GM19035 (cell line): Measurements from ENCODE around the gene ZIC4.

Source experiments
- ATAC-seq: cut with Tn5 transposase; IDR thresholded peaks from one replicate; pipeline ENCODE4 v1.9.1; 2021; ENCODE audit not compliant: unreplicated experiment

ZIC4 gene

DNA sequence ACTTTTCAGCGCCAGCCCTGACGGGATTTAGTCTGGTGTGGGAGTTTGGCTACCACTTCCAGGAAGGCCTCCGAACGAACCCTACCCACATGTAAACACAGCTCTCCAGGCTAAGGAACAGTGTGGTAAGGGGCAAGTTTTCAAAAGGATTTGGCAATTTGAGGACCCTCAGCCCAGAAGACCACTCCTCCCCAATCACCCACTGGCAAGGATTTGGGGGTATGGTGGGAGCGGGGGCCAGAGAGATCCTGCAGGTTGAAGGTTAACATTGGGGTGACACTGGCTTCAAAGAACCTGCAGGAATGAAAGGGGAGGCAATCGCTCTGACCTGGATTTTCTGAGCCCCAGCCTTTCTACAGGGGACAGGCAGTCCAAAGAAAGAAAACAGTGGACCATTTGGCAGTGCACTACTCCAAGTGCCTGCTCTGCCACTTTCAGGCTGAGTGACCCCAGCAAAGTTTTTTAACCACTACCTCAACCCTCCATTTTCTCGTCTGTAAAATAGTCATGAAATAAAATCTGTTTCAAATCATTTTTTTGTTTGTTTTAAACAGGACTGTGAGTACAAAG is 34.5 kb downstream of the ZIC4 start:
- ATAC-seq, result no peak

DNA sequence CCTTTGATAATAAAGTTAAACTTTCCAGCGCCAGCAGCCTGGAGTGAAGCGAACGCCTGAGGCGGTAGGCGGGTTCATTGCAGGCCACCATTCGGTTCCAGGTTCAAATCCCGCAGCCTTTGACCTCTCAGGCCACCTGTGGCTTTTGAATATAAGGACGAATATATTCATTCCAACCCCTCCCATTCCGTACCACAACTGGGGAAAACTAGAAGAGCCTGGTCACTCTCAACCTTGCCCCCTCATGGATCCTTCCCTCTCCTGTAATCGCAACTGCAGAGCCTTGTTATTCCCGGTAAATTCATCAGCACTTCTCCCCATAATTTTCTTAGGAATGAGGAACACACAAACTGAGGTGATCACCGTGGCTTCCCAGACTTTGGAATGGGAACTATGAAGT is 35.2 kb downstream of the ZIC4 start:
- ATAC-seq, result no peak

GRCh38 chr3:147370349-147370748 is 36.0 kb downstream of the ZIC4 start:
- ATAC-seq, result no peak

DNA sequence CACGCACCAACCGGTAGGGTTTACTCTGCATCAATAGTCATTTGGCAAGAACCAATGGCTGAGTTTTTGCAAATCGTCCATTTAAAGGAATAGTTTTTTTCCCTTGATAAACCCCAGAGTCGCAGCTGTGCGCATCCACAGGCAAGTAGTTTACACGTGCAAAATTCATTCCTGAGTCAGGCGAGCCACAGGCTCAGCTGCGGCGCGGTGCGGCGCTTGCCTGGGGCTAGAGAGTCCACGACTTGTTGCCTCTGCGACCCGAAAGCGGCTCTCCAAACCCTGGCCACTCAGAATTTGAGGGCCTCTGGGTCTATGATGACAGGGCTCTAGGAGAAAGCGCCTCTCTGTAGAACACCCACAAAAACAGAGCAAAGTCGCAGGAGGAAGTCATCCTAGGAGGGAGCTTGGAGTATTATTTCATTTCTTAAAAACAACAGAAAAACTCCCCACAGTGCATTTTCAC is 36.7 kb downstream of the ZIC4 start:
- no peak for ATAC-seq

GRCh38 chr3:147369231-147369630 is 37.1 kb downstream of the ZIC4 start:
- ATAC-seq, result no peak

GRCh38 chr3:147368561-147369221 is 37.7 kb downstream of the ZIC4 start:
- no peak for ATAC-seq

GRCh38 chr3:147368151-147368550 is 38.2 kb downstream of the ZIC4 start:
- no peak for ATAC-seq

DNA sequence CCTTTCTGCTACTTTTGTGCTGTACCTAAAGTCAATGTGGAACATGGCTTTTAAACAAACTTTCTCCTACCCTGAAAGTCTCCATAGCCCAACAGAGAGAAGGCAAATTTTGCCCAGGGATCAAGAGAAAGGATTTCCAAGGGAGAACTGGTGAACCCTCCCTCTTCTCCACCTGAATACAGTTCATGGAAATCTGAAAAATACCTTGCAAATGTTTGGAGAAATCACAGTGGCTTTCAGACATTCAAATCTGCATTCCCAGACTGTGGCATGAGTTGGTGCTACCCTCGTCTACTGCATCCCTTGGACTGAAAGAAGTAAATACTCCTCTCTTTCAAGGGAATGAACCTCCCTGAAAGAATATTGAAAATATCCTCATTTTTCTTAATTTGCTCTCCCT is 38.7 kb downstream of the ZIC4 start:
- ATAC-seq, result no peak

GRCh38 chr3:147365196-147366115 is 40.9 kb downstream of the ZIC4 start:
- ATAC-seq, result no peak

DNA sequence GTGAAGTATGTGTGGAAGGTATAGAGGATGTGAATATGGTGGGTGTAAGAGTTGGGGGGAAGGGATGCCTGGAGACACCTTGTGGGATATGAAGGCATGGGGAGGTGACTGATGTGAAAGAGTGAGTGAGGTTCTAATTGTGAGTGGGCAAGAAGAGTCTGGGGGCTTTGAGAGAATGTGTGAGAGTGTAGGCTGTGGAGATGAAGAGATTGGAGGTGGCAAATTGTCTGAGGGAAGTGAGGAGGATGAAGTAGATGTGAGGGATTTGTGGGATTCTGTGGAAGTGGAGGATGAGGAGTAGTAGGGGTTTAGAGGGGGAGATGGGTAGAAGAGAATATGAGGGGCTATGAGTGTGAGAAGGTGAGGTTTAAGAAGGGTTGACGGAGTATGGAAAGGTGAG is 41.6 kb downstream of the ZIC4 start:
- no peak for ATAC-seq

DNA sequence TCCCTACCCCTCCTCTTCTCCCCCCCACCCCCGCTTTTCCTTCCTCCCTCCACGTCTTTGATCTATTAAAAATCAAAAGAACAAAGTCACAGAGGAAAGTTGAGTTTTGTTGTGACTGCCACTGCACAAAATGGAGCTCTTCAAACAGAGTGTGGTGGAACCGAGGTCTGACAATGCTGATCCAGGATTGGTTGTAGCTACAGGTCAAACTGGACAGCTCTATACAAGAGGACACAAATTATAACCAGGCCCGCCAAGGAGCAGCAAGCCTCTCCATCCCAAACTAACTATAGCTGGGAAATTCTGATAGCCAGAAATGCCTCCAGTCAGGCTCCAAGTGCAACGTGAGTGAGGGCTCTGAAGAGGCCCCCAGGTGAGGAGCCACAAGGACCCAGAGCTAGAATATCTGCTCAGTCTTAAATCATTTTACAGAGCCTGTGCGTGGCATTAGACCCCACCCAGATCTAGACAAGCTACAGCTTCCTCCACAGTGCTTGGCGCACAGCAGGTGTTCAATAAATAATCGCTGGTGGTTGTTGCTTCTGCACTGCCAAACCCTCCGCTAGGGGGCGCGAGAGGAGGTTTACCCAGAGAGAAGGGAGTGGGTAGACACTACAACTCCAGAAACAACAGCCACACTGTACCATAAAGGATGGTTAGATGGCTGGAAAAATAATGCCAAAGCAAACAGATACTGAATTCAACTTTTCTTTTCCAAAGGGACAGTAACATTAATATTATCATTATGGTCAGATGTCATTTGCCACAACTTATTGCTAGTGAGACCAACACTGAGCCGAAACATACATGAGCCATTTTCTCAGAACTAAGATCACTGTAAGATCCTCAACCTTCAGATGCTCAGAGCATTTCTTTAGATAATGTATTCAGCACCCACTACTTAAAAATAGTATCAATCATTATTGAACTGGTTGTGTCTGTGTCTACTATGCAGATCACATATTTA is 44.6 kb downstream of the ZIC4 start:
- ATAC-seq, result peak; percentile 78

DNA sequence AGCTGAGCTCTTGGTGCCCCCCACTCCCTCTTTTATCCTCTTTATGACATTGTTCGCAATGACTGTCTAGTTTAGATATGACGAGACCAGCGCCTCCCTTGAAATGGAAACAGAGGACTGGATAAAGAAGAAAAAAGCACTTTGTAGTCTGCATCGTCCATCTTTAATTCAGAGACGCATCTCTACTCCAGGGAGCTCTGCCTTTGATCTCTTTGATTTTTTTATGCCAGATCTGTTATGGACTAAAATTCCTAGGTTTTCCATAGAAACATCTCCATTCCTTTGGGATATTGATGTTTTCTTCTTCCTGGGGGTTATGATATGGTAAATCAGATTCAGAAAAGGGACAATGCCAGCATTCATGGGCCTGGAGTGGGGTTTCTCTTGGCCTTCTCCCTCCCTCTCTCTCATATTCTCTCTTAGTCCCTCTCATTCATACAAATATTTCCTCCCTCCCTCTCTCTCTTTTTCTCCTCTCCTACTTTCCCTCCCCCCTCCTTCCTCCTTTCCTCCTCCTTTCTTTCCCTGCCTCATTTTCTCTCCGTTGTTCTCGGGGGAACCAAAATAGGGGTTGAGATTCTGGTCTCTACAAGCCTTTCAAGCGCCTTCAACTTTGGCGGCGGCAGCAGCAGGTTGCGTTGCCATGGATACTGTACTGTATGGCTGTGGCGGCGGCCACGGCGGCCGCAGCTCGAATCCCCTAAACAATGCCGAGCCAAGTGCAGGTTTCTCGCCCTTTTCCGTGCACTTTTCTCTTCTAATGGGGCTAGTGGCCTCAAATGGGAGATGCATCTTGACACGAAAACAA is 45.5 kb downstream of the ZIC4 start:
- ATAC-seq, result no peak

- ATAC-seq, result no peak
Observed at GRCh38 chr3:147360051-147360439, 46.3 kb downstream of the ZIC4 start.

DNA sequence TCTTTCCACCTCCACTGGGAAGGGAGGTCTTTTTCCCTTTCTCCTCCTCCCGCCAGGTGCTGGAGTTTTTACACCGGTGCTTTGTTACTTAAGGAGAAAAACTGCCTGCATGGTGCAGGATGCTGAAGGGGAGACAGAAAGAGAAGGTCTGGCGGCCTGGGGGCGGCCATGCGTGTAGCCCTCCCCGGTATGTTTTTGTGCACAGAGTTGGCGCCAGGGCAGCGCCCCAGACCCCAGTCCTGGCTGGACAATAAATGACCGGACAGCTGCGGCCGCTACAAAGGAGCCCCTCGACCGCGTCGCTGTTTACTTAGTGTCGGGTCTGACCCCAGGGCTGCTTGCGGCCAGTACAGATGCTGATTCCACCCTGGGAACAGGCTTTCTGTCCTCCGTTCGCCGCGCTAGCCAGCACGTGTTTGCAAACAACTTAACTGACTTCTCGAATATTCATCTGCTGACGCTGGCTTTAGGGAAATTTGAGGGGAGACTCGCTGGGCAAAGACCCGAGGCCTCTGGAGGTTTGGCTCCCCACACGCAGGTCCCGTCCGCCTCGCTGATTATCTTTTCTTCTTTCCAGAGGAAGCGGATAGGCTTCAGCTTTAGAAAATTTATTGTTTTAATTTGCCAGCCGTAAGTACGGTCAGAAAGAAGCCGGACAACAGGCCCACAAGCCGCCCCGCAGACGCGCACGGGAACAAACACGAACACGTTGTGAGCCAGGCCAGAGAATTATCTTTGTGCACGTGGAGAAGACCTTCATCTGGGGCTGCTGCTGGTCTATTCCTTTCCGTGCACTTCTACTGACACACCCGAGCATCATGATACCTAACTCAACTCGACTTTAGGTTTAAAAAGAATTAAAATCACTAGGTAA is 46.9 kb downstream of the ZIC4 start:
- no peak for ATAC-seq

DNA sequence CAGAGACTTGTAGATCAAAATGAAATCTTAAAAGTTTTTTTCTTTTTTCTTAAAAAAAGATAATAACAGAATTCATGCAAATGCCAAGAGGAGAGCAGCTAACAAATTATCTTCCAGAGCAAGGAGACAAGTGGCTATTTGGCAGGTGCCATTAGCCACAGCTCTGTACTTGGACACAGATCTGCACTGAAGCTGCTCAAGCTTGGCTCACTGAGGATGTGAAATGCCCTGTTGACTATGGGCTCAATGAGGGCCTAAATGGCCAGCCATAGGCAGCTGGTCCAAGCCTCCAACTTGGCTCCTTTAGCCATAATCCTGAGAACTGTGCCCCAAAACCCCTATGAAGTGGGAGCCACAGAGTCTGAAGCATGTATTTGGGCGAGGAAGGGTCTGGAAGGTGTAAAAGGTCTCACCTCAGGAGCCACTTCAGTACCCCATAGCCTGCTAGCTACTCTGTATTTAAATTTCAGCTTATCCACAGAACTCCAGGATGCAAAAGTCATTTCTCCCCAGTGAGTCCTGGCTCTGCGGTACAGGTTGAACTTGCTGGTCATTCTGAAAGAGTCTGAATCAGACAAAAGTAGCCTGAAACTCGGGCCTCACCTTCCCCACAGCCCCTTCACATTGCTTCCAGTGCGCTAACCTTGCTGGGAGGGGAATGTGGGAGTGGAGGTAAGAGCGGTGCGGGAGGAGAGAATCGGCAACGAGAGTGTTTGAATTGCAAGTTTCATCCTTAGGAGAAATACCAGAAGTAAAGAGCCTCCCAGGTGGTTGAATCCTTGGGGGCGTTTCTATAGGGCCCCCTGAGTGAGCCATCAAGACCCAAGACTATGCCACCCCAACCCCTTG is 48.0 kb downstream of the ZIC4 start:
- ATAC-seq, result no peak

DNA sequence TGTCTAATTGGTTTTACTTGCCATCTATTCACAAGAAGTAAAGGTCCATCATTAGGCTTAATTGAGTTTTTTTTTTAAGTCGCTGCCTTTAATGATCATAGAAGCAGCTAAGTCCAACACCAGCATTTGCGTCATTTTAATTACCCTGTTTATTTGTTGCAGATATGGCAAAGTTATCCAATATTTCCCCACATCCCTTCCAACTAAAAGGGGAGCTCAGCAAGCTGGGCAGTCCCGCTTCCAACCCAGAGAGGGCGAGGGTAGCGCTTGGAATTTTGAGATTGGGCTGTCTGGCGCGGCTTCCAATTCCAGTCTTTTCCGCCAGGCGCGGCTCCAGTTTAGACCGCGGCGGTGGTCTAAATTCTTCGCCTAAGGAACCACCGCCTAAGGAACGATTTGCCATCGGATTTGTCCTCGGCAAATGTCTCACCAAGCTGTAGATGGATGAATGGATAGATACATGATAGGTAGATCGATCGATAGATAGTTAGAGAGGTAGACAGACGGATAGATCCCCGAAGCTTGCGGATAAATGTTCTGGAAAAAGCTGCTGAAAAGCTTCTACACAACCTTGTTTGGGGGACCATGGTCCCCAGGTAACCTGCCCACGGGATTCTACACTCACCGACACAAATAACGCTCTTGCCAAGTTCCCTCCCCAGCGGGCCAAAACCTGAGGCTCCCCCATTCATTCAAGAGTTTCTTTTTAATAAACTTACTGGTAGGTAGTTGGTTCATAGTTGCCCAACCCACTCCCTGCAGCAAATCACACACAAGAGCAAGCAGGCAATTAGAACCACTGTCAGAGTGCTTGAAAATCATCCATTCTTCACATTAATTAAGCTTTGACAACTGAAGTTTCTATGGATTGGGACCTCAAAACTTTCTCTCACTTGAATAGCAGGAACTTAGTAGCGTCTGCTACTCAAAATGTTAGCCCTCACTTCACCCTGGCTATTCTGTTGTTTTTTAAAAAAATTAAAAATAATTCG is 49.1 kb downstream of the ZIC4 start:
- no peak for ATAC-seq
